ENCODE measurements around the gene TCF12.

Gene TCF12

DNA sequence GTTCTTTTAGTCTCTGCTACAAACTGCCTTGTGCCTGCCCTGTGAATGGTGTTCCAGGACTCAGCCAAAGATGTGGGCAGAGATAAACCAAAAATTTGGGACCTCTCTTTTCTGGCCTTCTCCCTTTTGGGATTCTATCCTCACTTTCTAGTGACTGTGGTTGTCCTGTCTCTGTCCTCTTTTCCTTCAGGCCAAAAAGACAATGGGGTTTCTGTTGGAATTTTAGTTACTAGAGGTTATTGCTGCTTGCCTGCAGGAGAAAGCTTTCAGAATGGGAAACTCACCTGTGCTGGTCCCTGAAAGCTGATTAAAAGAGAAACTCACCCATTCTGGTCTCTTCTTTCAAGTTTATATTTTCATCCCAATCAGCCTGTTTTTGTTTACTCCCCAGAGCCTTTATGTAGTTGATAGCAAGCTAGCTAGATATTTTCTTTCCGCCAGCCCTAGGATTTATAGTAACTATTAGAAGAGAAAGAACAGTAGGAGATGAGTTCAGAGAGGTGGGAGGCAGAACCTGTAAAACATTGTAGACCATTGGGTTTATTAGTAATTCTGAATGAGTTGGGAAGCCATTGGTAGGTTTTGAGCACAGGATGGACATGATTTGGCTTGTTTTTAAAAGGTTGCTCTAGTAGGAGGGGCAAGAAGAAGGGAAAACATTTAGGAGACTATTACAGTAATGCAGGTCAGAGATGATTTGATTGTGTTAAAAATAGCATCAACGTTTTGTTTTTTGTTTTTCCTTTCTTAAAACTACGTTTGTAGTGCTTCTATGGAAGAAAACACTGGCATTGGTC lies 138.9 kb downstream of the TCF12 start:
- DNase-seq, result no peak

- DNase-seq, result no peak
Observed at GRCh38 chr15:57059026-57059660, 140.7 kb downstream of the TCF12 start.

- DNase-seq, result no peak
Observed at GRCh38 chr15:57060799-57061198, 142.4 kb downstream of the TCF12 start.

GRCh38 chr15:57061281-57061680 lies 142.8 kb downstream of the TCF12 start:
- no peak for DNase-seq

- no peak for DNase-seq
Observed at GRCh38 chr15:57061696-57062095, 143.3 kb downstream of the TCF12 start.

- no peak for DNase-seq
Observed at GRCh38 chr15:57064033-57064432, 145.6 kb downstream of the TCF12 start.

DNA sequence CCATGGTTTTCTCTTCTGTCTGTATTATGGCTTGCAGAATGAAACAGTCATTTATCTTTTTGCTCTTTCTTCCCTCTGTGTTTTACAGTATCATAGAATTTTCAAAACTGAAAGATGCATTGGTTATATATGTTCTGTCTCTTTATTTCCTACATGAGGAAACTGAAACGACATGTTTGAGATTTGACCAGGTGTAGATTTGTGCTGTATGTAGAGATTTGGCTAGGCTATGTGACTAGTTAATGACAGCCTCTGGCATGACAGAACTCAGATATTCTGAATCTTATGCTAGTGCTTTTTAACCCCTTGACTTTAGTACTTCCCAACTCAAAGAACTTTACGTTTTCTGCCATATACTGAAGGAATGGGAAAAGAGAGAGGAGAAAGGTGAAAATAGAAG lies 151.0 kb downstream of the TCF12 start:
- no peak for DNase-seq

- no peak for DNase-seq
Observed at GRCh38 chr15:57070674-57071073, 152.2 kb downstream of the TCF12 start.

GRCh38 chr15:57079446-57079845 lies 161.0 kb downstream of the TCF12 start:
- DNase-seq, result no peak

DNA sequence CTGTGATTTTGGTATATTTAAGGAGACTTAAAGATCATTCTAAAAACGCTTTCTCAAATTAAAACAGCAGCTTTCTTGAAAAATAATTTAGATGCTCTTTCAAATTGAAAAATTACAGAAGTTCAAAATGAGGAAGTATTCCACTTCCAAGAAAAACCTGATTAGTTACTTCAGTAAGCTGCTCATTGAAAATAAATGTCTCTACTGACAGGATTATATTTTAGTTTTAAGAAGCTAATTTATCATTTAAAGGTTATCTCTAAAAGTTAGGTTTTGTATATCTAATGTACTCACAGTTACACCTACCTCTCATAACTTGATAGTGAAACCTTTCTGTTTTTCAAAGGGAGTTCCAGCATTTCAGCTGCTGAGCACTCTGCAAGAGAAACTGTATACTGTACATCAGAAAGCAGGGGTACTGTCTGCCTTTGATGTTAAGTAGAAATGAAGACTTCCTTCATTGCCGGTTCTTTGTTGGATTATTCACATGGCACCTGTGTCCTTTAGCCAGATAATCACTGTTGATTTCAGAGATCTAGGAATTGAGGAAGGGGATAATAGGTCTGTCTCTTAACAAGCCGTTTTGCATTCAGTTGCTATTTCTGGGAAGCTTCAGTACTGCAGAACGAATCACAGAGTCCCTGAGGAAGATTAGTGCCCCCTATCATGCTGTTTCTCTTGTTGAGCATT lies 161.6 kb downstream of the TCF12 start:
- no peak for DNase-seq

- DNase-seq, result no peak
Observed at GRCh38 chr15:57082054-57082728, 163.7 kb downstream of the TCF12 start.

DNA sequence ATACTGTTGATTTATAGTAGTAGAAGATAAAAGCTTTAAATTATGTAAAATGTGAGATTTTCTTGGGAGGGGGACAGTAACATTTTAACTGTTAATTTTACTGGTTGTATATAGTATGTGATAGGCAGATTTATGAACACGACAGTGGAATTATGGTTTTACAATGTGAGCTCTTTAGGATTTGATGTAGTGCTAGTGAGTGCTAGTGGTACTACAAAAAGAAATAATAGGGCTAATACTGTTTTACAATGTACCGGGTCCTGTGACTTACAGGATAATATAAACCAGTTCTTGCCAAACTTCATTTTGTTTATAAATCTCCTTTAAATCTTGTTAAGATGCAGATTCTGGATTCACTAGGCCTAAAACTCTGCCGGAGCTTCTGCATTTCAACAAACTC lies 165.7 kb downstream of the TCF12 start:
- DNase-seq, result no peak

GRCh38 chr15:57085267-57085666 lies 166.8 kb downstream of the TCF12 start:
- no peak for DNase-seq

DNA sequence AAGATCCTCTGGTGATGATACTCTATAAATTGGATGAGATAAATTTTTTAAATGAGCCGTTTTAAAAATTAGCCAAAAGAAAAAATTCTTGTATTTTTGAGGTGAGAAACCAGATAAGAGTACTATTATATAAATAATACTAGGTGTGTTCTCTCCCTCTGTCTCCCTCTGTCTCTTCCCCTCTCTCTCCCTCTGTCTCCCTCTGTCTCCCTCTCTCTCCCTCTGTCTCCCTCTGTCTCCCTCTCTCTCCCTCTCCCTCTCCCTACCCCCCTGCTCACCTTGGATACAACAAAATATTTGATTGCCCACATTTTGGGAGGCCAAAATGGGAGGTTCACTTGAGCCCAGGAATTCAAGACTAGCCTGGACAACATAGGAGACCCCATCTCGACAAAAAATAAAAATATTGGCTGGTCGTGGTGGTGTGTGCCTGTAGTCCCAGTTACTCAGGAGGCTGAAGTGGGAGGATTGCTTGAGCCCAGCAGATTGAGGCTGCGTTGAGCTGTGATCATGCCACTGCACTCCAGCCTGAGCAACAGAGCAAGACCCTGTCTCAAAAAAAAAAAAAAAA lies 168.5 kb downstream of the TCF12 start:
- DNase-seq, result no peak

GRCh38 chr15:57089815-57090495 lies 171.5 kb downstream of the TCF12 start:
- DNase-seq, result no peak

DNA sequence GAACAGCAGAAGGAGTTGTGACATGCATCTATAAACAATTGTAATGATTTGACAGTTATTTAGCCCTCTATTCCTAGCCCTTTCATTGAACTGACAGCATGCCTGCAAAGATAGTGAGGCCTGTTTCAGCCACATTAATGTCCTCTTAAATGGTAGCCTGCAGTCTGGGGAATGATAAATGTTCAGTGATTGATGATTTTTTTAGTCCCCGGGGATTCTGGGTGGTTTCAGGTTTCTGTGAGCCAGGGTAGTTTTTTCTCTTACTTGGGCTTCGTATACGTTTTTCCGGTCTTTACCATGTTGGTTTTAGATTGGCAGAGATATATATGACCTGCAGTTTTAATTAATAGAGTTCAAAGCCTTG lies 172.0 kb downstream of the TCF12 start:
- no peak for DNase-seq

GRCh38 chr15:57091636-57092035 lies 173.2 kb downstream of the TCF12 start:
- DNase-seq, result no peak

DNA sequence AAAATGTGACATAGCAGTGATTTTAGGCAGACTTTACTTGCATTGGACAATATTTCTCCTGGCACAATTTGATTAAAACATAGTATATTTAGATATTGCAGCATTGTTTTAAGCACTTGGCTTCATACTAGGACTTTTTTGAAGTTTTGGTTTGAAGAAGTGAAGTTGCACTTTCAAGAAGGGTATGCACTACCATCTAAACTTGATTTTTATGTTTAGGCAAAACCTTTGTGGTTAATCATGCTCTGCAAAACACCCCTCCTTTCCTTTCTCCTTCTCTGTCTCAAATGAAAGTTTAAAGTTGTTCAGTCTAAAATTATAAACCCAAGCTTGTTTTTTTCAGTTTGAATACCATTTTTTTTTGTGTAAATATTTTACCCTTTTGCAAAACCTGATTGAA lies 173.8 kb downstream of the TCF12 start:
- DNase-seq, result no peak

DNA sequence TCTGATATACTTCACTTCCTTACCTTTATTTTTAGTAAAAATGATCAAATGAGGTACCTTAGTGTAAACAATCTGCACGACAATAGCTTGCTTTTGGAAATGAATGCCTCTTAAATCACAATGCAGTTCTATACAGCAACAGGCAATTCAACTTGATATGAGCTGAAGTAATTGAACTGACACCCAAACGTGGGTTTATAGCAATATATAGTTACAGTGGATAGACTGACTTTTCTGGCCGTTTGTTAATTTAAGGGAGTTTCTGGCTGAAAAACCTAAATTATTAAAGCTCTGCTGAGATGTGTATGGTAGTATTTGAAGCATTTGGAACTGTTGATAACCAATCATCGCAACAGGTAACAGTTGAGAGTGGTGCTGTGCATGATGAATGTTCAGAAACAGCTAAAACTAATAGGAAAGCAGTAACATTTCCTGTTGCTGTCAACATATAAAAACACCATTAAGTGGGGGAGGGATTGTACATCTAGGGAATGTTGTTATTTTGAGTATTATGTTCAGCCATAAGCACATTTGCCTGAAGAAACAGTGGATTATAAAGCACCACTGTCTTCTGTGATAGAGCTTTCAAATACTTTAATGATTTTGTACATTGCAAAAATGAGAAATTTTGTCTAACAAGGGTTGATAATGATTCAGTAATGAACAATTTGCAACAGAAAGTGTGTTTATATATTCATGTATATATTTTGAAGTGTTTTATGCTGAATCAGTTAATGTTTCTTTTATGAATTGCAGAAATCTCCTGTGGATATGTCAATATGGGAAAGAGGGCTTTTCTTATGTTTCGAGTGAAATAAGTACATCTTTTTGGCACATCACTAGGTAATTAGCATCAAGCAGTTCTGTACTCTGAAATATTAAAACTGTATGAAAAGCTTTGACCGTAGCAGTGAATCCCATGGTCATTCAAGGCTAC lies 176.1 kb downstream of the TCF12 start:
- no peak for DNase-seq

- DNase-seq, result no peak
Observed at GRCh38 chr15:57095896-57096295, 177.5 kb downstream of the TCF12 start.

DNA sequence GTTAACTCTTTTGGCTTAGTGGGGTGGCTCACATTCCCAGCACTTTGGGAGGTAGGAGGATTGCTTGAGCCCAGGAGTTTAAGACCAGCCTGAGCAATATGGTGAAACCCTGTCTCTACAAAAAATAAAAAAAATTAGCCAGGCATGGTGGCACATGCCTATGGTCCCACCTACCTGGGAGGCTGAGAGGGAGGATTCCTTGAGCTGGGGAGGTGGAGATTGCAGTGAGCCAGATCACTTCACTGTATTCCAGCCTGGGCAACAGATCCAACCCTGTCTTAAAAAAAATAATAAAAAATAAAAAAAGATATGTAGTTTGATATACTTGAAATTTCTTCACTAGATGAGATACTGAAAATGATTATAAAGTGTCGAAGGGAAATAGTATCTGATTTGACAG lies 178.8 kb downstream of the TCF12 start:
- no peak for DNase-seq

Data from NCI-H1092 treated with DMSO at 0.1 percent for 48 hours (cell line).